Activated naive CD8-positive, alpha-beta T cell treated with anti-CD3 and anti-CD28 coated beads, Interleukin-2, amount 10 ng/mL, durations not matched to agents 7 days and 5 days (primary cell): ENCODE data around the gene ZNF787. TPM values are rescaled to one million over a fixed set of nuclear protein-coding genes. Genes with fewer than 3 reads are reported as not detected.
"Not testable (repeated sequence)": the region's sequence is repeated elsewhere in the genome, so short reads cannot be mapped to it uniquely, and the experiment has no call there.

Experiments used
- ATAC-seq: fragments of 150-1000 bp; cut with Tn5 transposase; one replicate; pipeline ENCODE4 v1.10.0; 2021; ENCODE audit warnings: low read depth, moderate library complexity
- POLR2A ChIA-PET: fragments of 350-600 bp; sonication (Branson Sonifier 250); formaldehyde crosslinking; loops from one replicate; lab custom pipeline; 2021; ENCODE audit warnings: antibody characterized with exemption; lab: Charles Lee
- DNase-seq: peaks from one replicate; pipeline ENCODE4 v3.0.0; 2021
- H3K27ac Mint-ChIP-seq: one replicate; pipeline ENCODE4 v1.8.0; 2022; ENCODE audit warnings: mild to moderate bottlenecking, mixed read lengths
- H3K27me3 Mint-ChIP-seq: one replicate; pipeline ENCODE4 v1.8.0; 2022; ENCODE audit warnings: mild to moderate bottlenecking, moderate library complexity, mixed read lengths
- H3K36me3 Mint-ChIP-seq: one replicate; pipeline ENCODE4 v1.8.0; 2021; ENCODE audit warnings: mild to moderate bottlenecking, mixed read lengths
- H3K4me1 Mint-ChIP-seq: one replicate; pipeline ENCODE4 v1.8.0; 2021; ENCODE audit warnings: mixed read lengths
- H3K4me3 Mint-ChIP-seq: one replicate; pipeline ENCODE4 v1.8.0; 2022; ENCODE audit warnings: mild to moderate bottlenecking, moderate library complexity, mixed read lengths
- H3K9me3 Mint-ChIP-seq: one replicate; pipeline ENCODE4 v1.8.0; 2021; ENCODE audit warnings: mixed read lengths
- total RNA-seq, 2 experiments: library from RNA; stranded (reverse); gene quantifications; one replicate each; pipeline ENCODE4 v1.2.3, GENCODE V29; 2021

ZNF787 gene
- total RNA-seq, 2 experiments from 2014 or later = 29.1 to 32.2 TPM

DNA sequence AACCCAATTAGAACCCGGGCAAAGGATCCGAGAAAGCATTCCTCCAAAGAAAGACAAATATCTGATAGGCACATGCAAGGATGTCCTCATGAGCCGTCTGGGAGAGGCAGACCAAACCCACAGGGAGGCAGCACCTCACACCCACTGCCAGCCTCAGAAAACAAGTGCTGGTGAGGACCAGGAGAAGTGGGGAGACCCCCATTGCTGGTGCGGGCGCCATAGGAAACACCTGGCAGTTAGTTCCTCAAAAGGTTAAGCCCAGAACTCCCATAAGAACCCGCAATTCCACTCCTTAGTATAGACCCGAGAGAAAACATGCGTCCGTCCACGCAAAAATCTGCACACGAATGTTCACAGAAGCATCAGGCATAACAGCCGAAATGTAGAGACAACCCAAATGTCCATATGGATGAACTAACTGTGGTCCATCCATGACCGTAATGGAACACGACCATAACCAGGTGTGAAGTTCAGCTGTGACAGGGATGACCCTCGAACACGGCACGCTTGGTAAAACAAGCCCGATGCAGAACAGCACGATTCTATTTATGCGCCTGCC is 7.9 kb downstream of the ZNF787 start:
- H3K4me3 Mint-ChIP-seq = peak overlapping the region; percentile 32
- peaks cover 4% of the 10 kb centered on the region for H3K36me3 Mint-ChIP-seq
- POLR2A ChIA-PET = no interaction called here
- DNase-seq = no peak
- H3K27ac Mint-ChIP-seq = no peak overlapping the region
- no peak for ATAC-seq
- peaks cover 23% of the 10 kb centered on the region for H3K4me1 Mint-ChIP-seq
- no peaks in the 10 kb centered on the region for H3K9me3 Mint-ChIP-seq
- H3K27me3 Mint-ChIP-seq = no peaks in the 10 kb centered on the region

DNA sequence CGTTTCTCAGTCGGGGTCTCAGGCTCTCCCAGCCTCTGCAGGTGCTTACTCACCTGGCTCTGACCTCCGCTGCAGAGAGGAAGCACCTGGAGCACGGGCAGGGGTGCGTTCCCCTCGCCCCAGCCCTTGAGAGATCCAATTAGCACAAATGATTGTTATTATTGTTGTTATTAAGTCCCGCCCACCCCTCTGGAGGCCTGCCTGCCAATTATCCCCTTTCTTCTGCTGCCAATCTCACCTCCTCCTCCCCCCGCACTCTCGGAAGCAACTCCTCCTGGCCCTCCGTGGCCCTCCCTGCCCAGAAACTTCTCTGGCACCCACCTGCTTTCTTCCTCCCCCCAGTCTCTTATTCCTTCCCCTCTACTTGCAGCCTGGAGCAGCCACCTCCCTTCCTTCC is 8.8 kb downstream of the ZNF787 start:
- Mint-ChIP-seq H3K9me3 (no peaks in the 10 kb centered on the region), H3K27me3 (no peaks in the 10 kb centered on the region), H3K36me3 (peaks cover 4% of the 10 kb centered on the region), H3K27ac (peak overlapping the region; percentile 73), H3K4me1 (peaks cover 23% of the 10 kb centered on the region), H3K4me3 (no peak overlapping the region)
- ATAC-seq (no peak), DNase-seq (no peak)
- POLR2A ChIA-PET = interaction anchor here (1.2 kb wide), 1 partner anchor 8 kb away, joined by 4 read pairs; the partner anchor contains the start of gene ZNF787

DNA sequence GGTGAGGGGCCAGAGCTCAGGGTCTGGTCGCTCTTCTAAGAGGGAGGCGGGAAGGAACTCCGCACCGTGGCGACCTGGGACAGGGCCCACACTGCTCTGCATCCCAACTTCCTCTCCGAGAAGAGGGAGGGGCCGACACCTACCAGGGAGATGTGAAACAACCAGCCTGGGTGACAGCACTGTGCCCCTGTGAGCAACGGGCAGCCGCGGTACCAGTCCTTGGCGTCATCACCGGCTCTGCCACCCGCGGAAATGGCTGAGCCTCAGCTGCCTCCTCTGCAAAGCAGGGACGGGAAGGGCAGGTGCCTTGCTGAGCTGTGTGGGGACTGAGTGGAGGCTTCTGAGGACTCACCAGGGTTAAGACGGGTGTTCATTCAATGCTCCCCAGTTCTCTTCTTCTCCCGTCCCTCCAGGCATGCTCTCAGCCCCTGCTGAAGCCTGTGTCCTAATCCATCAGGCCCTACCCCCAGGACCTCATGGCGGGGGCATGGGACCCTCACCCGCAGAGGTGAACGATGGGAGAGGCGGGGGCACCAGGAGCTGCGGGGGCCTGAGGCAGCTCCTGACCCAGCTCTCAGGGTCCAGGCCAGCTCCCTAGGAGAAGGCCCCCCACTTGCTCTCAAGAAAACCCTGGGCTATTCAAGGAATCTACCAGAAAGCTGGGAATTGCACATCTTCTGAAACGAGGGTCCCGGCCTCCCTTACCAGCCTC is 9.3 kb downstream of the ZNF787 start:
- ATAC-seq = peak; percentile 83
- peaks cover 25% of the 10 kb centered on the region for H3K4me1 Mint-ChIP-seq

DNA sequence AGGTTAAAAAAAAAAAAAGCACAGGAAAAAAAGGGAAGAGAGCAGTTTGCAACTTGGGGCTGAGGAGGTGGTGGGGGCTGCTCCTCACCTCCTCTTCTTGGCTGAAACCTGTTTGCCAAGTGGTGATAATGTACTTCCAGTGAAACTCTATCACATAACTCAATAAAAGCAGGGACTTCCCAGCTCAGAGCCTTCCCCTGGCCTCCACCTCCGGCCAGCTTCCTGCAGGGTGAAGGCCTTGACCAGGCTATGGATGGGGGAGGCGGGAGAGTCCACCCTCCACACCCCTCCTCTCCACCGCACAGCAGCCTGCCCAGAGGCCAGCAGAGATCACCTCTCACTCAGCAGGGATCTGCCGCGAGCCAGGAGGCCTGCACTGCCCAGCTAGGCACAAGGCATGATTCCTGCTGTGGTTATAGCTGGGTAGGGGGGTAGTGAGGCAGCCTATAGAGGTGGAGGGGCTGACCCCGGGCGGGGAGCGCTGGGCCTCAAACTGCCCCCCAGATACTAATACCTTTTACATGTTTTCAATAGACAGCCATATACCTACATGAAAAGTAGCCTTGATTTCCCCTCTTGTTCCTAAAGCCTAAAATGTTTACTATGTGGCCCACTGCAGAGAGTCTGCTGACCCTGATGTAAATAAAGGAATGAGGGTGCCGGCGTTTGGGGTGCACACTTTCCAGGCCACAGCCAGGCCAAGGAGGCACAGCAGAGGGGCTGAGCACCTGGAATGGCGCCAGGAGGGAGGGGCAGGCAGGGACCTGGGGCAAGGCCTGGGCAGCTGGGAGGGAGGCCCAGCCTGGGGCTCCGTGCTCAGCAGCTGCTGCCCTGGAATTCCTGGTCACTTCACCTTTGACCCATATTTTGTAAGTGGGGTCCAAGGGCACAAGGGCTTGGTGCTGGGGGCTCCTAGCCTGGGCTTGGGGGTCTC is 10.3 kb downstream of the ZNF787 start:
- H3K4me3 Mint-ChIP-seq = no peak overlapping the region
- DNase-seq = no peak
- ATAC-seq = no peak
- H3K4me1 Mint-ChIP-seq = peaks cover 32% of the 10 kb centered on the region
- H3K9me3 Mint-ChIP-seq = no peaks in the 10 kb centered on the region
- peaks cover 4% of the 10 kb centered on the region for H3K36me3 Mint-ChIP-seq
- no peaks in the 10 kb centered on the region for H3K27me3 Mint-ChIP-seq
- POLR2A ChIA-PET = interaction anchor here (1.3 kb wide), 1 partner anchor 10 kb away, joined by 3 read pairs; the partner anchor contains the start of gene ZNF787
- no peak overlapping the region for H3K27ac Mint-ChIP-seq

More for the DNA sequence above, 9.3 kb downstream of the ZNF787 start:
- DNase-seq = peak; percentile 47
- Mint-ChIP-seq H3K36me3 (peaks cover 4% of the 10 kb centered on the region), H3K27ac (peak overlapping the region; percentile 42), H3K27me3 (no peaks in the 10 kb centered on the region), H3K4me3 (peak overlapping the region; percentile 28), H3K9me3 (no peaks in the 10 kb centered on the region)
- POLR2A ChIA-PET = interaction anchor here (1.2 to 1.3 kb wide), 2 partner anchors 9 kb away, joined by 3 to 4 read pairs; partner anchors contain the start of gene ZNF787

DNA sequence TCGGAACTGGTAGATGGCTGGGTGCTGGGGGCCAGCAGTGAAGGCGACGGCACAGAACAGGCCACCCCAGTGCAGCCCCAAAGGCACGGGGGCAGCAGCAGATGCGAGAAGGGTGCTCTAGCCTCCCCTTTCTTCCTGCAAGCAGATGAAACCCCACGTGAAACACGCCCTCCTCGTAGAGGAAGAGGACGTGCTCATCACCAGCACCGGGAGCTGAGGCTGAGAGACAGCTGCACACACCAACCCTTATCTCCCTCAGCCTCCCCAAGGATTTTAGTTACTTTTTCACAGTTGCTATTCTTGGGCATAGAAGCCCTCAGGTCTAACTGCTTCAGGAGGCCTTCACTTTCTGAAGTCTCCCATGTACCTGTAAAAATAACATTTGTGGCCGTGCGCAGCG is 11.9 kb downstream of the ZNF787 start:
- POLR2A ChIA-PET = no interaction called here
- ATAC-seq (no peak), DNase-seq (no peak)
- H3K4me1 Mint-ChIP-seq = peaks cover 32% of the 10 kb centered on the region
- no peaks in the 10 kb centered on the region for H3K9me3 Mint-ChIP-seq
- H3K27me3 Mint-ChIP-seq = no peaks in the 10 kb centered on the region
- H3K36me3 Mint-ChIP-seq = peaks cover 4% of the 10 kb centered on the region
- no peak overlapping the region for H3K4me3 Mint-ChIP-seq
- no peak overlapping the region for H3K27ac Mint-ChIP-seq

DNA sequence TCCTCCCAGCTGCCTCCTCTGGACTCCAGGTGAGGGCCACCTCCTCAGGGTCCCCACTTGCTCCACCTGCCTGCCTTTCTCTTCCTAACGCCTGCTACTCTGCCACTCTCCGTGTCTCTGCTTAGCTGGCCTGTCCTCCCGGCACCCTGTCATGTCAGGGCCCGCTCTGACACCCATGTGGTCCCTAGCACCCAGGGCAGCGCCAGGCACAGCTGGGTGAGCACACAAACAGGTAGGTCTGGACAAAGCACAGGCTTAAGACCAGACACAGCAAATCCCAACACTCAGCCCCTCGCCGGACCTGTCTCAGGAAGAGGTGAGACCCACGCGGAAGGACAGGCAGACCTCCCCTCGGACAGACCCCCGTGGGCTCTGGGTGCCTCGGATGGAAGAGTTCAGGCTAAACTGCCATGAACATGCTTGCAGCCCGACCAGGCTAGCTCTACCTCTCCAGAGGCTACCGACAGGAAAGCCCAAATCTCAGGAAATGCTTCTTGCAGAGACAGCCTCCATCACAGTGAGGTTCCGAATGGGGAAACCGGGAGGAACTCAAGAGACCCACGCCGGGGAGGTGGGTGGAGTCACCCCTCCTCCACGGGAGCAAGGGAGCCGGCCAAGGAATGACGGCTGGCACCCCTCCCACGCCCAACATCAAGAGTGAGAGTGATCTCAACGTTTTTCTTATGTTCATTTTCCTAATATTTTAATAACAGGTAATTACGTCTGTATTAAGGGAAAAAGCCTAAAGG is 12.5 kb downstream of the ZNF787 start:
- H3K36me3 Mint-ChIP-seq = peaks cover 4% of the 10 kb centered on the region
- DNase-seq (no peak), ATAC-seq (no peak)
- H3K27me3 Mint-ChIP-seq = no peaks in the 10 kb centered on the region
- no peak overlapping the region for H3K4me3 Mint-ChIP-seq
- peaks cover 31% of the 10 kb centered on the region for H3K4me1 Mint-ChIP-seq
- H3K9me3 Mint-ChIP-seq = no peaks in the 10 kb centered on the region
- POLR2A ChIA-PET = interaction anchor here (1.1 kb wide), 1 partner anchor 12 kb away, joined by 3 read pairs; the partner anchor contains the start of gene ZNF787
- H3K27ac Mint-ChIP-seq = no peak overlapping the region

DNA sequence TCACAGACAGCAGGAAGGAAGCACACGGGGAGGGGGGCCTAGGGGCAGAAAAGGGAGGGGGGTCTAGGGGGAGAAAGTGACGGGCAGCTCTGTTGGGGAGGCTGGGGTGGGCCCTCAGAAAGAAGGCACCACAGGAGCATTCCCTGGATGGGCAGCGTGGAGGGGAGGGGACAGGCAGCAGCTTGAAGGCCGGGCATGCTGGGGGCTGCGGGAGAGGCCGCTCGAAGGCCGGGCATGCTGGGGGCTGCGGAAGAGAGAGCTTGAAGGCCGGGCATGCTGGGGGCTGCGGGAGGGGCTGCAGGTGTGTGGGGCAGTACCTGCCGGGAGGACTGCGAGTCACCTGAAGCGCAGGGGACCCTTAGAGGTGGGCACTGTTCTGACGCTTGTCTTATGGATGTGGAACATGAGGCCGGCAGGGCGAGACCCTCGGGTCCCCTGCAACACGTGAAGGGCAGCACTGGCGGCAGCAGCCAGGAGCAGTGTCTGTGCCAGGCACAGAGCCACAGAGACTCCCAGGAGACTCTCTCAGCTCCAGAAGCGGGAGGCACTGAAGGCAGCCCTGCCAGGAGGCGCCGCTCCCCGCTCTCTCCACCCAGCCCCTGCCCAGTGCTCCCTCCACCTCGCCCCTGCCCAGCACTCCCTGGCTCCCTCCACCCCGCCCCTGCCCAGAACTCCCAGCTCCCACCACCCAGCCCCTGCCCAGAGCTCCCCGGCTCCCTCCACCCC is 13.3 kb downstream of the ZNF787 start:
- H3K4me1 Mint-ChIP-seq = peaks cover 25% of the 10 kb centered on the region
- H3K9me3 Mint-ChIP-seq = no peaks in the 10 kb centered on the region
- DNase-seq = no peak
- no peak overlapping the region for H3K27ac Mint-ChIP-seq
- ATAC-seq = no peak
- H3K4me3 Mint-ChIP-seq = no peak overlapping the region
- H3K36me3 Mint-ChIP-seq = peaks cover 2% of the 10 kb centered on the region
- H3K27me3 Mint-ChIP-seq = no peaks in the 10 kb centered on the region
- POLR2A ChIA-PET = interaction anchor here (1.1 kb wide), 1 partner anchor 13 kb away, joined by 3 read pairs; the partner anchor contains the start of gene ZNF787

DNA sequence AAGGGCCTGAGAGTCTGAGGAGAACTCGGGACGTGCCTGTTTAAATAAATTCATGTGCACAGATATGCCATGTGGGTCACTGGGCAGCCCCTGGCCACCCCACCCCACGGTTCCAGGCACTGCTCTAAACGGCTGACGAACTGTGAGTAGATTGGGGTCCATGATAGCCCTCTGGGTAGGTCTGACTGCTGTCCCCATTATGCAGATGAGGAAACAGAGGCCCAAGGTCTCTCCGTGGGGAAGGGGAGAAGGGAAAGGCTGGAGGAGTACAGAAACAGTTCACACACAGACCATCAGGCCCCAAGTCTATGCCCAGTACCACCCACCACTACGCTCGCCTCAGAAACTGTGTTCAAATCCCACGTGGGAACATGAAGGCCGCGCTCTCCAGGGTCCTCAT is 14.1 kb downstream of the ZNF787 start:
- Mint-ChIP-seq H3K27ac (no peak overlapping the region), H3K4me3 (no peak overlapping the region), H3K9me3 (no peaks in the 10 kb centered on the region), H3K36me3 (peaks cover 2% of the 10 kb centered on the region), H3K27me3 (no peaks in the 10 kb centered on the region), H3K4me1 (peaks cover 20% of the 10 kb centered on the region)
- ATAC-seq = no peak
- DNase-seq = no peak
- POLR2A ChIA-PET = interaction anchor here (1.1 kb wide), 1 partner anchor 14 kb away, joined by 3 read pairs; the partner anchor contains the start of gene ZNF787

DNA sequence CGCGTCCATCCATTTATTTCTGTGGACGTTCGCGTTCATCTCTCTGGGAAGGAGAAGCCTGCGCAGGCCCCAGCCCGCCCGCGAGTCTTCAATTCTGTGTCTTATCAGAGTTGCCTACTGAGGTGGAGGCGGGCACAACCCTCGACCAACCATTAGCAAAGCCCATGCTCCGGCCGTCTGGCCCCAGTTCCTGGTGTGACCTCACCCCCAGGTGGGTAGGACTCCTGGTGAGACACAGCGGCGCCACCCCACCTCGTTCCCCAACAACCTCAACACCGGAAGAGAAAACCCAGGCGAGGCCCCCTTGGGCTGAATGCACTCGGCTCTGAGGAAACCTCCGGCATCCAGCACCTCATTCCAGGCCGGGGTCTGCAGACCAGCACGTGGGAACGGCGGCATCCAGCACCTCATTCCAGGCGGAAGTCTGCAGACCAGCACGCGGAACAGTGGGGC is 14.7 kb downstream of the ZNF787 start:
- DNase-seq = no peak
- Mint-ChIP-seq H3K27me3 (no peaks in the 10 kb centered on the region), H3K4me1 (peaks cover 20% of the 10 kb centered on the region), H3K9me3 (no peaks in the 10 kb centered on the region), H3K4me3 (no peak overlapping the region), H3K36me3 (peaks cover 2% of the 10 kb centered on the region), H3K27ac (no peak overlapping the region)
- POLR2A ChIA-PET = no interaction called here
- ATAC-seq = no peak

DNA sequence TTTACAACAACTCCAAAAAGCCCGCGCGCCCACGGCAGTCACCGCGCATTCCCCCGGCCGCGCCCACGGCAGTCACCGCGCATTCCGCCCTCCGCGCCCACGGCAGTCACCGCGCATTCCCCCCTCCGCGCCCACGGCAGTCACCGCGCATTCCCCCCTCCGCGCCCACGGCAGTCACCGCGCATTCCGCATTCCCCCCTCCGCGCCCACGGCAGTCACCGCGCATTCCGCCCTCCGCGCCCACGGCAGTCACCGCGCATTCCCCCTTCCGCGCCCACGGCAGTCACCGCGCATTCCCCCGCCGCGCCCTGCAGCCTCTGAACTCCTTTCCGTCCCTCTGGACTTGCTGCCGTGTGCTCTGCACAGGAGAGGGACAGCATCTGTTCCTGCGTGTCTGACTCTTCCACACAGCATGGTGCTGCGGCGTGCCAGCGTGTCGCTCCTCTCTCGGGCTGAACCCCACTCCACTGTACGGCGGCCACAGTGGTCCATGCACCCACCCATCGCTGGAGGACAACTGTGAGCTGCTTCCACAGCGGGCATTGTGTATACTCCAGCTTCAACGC is 15.2 kb downstream of the ZNF787 start:
- H3K27me3 Mint-ChIP-seq, DNase-seq, H3K36me3 Mint-ChIP-seq, ATAC-seq, H3K4me3 Mint-ChIP-seq, POLR2A ChIA-PET, H3K9me3 Mint-ChIP-seq: not testable (repeated sequence)
- Mint-ChIP-seq H3K27ac (peak overlapping the region; percentile 48), H3K4me1 (peaks cover 20% of the 10 kb centered on the region)

DNA sequence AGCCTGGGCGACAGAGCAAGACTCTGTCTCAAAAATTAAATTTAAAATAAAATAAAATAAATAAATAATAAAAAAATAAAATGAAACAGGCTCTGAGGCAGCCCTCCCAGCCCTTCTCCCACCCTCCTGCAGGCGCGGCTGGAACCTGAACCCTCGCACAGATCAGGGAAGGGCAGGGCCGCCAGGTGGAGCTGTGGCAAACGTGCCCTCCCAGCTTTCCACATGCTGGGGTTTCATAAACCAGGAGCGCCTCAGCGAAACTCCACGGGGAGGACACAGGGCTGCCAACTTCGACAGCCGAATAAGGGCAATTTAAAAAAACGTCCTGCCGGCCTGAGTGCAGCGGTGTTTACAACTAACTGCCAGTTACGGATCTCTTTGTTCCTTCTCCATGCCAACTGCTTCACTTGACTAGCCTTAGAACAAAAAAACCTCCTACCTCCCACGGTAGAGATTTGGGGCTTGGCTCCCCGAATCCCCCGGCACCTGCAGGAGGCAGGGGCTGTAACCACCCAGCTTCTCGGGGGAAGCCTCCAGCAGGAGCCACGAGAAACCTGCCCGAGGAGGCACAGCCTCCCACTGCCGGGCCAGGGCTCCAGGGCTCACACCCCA is 15.9 kb downstream of the ZNF787 start:
- POLR2A ChIA-PET = no interaction called here
- Mint-ChIP-seq H3K4me1 (peaks cover 20% of the 10 kb centered on the region), H3K27me3 (no peaks in the 10 kb centered on the region), H3K27ac (peak overlapping the region; percentile 48), H3K9me3 (no peaks in the 10 kb centered on the region), H3K4me3 (no peak overlapping the region), H3K36me3 (no peaks in the 10 kb centered on the region)
- DNase-seq (peak; percentile 64), ATAC-seq (peak; percentile 68)
